Non-pigmented ciliary epithelial cell (primary cell): ENCODE results near the gene CLDN22.
"Not testable (repeated sequence)": the region's sequence is repeated elsewhere in the genome, so short reads cannot be mapped to it uniquely, and the experiment has no call there.

ENCODE experiments used
- DNase-seq: peaks from one replicate; pipeline ENCODE4 v3.0.0-alpha.2; 2010; ENCODE audit warnings: low read depth

The CLDN22 gene

GRCh38 chr4:183347146-183347545 is 27.1 kb upstream of the CLDN22 start:
- no peak for DNase-seq

DNA sequence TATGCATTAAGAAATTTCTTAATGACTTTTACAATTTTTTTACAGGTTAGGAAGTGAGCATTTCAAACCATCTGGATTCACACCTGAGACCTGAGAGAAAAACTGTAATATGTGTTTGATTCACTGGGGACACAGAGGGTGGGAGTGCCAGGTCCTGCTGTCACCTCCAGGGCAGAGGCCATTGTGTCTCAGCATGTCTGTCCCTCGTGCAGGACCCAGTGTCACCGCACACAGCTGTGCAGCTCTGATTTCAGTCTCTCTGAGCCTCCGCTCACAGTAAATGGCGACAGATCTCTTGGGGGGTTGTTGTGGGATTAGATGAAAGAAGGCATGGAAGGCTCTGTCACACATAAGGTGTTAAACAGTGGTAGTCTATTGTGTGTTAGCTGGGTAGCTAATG is 25.2 kb upstream of the CLDN22 start:
- no peak for DNase-seq

DNA sequence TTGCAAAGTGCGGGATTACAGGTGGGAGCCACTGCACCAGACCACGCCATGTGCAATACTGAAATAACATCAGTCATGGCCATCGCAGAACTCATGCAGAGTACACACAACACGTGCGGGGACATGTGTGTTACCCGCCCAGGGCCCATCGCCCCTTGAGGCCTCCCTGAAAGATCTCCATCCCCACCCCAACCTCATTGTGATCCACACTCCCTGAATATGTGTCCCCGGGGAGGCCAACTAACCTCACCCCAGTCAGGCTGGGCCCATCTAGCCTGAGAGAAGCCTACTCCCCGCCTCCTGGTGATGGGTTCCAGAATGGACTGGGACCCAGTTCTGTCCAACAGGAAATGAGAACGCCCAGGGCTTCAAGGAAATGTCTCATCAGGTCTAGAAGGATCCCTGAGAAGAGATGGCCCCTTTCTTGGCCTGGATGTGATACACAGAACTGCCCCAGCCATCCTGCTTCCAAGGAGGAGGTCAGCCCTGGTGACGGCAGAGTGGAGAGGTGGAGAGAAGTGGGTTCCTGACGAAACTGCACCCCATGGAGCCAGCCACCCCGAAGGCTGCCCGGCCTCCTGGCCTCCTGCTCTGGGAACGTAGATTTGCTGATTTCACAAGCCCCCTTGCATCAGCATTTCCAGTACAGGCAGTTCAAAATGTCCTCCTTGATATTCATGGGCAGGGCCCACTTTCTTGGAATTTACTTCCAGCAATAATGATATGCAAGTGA is 24.6 kb upstream of the CLDN22 start:
- DNase-seq, result no peak

GRCh38 chr4:183343730-183344129 is 23.7 kb upstream of the CLDN22 start:
- no peak for DNase-seq

GRCh38 chr4:183342541-183343533 is 22.8 kb upstream of the CLDN22 start:
- DNase-seq, result no peak

DNA sequence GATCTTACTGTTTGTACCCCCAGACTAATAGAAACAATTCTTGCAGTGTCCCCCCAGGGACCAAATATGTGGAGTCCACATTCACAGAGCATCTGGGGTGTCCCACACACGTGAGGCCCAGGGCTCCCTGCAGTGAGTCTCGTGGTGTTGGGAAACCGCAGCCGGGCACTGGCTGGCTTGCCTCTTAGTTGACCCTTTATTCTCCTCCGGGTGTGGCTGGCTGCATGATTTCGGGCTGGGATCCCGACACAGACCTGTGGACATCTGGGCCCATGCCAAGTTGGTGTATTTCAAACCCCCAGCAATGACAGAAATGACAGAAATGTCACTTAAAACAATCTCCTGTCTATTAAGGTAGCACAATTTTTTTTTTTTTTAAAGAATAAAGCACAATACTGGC is 17.8 kb upstream of the CLDN22 start:
- no peak for DNase-seq

- no peak for DNase-seq
These were observed 17.3 kb upstream of the CLDN22 start for GRCh38 chr4:183337349-183337748.

GRCh38 chr4:183335369-183335940 is 15.4 kb upstream of the CLDN22 start:
- DNase-seq, result peak; percentile 88

GRCh38 chr4:183333983-183334382 is 13.9 kb upstream of the CLDN22 start:
- no peak for DNase-seq

DNA sequence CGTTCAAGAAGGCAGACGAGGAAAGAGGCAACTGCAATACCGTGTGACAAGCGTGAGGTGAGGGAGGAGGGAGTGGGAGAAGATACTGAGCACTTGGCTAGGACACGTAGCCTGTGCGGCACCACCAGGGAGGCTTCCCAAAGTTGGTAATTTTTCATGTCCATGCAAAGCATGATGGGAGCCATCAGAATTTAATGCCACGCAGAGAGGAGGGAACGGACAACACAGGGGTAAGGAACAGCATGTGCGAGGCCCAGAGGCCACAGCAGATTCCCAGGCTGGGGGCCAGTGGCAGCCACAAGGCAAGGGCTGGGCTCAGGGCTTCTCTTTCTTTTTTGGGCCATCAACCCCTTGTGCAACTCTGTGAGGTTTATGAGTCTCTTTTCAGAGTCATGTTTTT is 13.1 kb upstream of the CLDN22 start:
- no peak for DNase-seq

GRCh38 chr4:183332447-183332846 is 12.4 kb upstream of the CLDN22 start:
- DNase-seq, result no peak

GRCh38 chr4:183330841-183331240 is 10.8 kb upstream of the CLDN22 start:
- DNase-seq, result no peak

DNA sequence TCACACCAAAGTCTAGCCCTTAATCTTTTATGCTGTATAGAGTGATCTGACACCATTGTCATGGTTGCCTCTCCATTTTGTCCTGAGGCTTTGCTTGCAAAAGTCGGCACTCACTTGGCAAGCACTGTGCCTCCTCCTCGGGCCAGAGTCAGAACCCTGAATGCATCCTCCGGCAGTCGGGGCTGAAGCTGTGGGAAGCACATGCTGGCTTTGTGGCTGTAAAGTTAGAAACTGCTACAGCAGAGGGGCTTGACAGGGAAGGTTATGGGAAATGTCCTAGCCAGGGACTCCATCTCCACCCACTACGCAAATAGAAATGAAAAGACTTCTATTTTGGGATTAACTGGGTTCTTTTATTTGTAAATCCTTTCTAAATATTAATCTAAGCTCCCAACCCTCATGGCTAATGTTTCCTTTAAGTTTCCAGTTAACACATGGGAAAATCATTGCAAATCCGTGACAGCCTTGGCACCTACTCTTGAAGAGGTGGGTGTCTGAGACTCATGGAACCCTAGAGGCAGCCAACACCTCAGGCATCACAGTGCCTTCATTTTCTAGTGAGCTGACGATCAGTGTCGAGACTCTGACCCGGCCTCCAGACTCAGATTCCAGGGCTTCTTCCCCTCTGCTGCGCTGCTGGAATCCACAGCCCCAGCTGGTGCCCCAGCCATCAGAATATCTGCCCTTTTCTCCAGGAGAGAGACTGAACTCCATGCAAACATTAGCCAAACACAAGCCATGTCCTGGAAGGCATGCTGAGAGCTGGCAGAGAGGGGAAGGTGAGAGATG is 10.1 kb upstream of the CLDN22 start:
- no peak for DNase-seq

- no peak for DNase-seq
These were observed 9.2 kb upstream of the CLDN22 start for GRCh38 chr4:183329244-183329643.

DNA sequence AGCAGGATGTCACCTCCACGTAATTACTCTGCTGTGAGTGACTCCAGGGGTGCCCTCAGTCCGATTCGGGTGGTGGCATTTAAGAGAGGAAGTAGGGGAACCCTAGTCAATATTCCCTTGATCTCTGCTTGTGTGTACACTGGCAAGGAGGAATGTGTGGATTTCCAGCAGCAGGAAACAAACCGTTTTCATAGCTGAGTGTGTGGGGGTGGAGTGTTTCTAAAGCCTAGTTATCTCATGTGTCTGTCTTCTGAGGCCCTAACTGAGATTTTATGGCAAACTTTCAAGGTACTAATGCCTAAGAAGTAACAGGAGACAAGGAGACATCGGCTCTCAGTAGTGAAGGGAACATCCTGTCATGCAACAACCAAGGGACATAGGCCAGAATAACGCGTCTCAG is 8.8 kb upstream of the CLDN22 start:
- no peak for DNase-seq

GRCh38 chr4:183327827-183328226 is 7.8 kb upstream of the CLDN22 start:
- DNase-seq, result no peak

GRCh38 chr4:183326853-183327252 is 6.8 kb upstream of the CLDN22 start:
- no peak for DNase-seq

DNA sequence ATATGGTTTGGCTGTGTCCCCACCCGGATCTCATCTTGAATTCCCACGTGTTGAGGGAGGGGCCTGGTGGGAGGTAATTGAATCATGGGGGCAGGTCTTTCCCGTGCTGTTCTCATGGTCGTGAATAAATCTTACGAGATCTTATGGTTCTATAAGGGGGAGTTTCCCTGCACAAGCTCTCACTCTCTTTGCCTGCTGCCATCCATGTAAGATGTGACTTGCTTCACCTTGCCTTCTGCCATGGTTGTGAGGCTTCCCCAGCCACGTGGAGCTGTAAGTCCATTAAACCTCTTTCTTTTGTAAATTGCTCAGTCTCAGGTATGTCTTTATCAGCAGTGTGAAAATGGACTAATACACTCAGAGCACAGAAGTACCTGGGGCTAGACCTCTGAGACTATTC is 6.3 kb upstream of the CLDN22 start:
- DNase-seq, result not testable (repeated sequence)

DNA sequence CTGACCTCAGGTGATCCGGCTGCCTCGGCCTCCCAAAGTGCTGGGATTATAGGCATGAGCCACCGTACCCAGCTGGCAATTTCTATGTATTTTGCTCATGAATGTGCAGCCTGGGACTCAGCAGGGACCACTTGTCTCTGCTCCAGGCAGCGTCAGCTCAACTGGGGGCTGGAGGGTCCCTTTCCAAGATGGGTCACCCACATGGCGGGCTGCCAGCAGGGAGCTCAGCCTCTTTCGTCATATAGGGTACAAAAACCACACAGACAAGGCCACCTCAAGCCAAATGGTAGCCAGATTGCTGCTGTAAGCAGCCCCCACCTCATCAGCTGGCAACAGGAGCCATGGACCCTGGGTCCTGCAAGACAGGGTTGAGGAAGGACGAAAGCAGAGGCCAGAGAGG is 4.5 kb upstream of the CLDN22 start:
- DNase-seq, result no peak

DNA sequence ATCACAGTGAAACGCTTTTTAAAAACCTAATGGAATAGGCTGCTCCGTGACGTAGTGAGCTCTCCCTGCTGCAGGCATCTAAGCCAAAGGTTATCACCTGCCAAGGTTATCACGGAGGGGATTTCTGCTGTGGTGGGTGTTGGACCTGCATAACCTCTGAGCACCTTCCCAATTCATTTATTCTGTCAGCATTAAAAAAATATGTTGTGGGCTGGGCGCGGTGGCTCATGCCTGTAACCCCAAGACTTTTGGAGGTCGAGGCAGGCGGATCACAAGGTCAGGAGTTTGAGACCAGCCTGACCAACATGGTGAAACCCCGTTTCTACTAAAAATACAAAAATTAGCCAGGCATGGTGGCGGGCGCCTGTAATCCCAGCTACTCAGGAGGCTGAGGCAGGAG is 4.0 kb upstream of the CLDN22 start:
- not testable (repeated sequence) for DNase-seq

DNA sequence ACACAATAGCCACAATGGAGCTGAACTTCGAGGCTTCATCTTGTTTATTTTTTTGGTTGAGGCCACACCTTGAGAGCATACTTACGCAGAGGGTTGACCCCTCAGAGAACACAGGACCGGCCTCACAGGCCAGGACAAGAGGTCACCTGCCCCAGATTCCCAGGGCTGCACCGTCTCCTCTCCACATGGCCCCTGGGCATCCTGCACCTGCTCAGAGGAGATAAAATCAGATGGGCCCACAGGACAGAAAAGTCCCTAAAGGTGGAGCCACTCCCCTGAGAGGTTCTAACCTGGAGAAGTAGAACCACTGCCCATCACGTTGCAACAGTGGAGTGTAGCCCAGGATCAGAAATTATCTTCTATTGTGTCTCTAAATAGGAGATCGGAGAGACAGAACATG is 3.2 kb upstream of the CLDN22 start:
- no peak for DNase-seq

DNA sequence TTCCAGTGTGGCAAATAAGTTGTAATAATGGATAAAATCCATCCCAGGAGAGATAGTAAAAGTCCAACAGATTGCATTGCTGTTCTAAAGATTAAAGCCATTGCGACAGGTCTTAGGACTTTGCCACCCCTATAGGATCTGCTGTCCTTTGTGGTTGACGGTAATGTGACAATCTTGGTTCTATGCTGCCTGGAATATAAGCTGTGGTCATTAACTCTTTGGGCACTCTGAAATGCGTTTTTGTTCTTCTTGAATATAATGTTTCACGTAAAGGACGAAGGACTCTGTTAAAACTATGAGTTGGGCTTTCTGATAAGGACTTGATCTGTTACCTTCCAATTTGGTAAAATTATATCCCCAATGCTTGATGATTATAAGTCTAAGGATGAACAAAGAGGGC is 2.2 kb upstream of the CLDN22 start, which contains the start of gene CLDN24:
CLDN24 (minus strand) TSS at position 101 of the 400 bp plus-strand sequence; CDS start at position 101, 0 bp downstream.
- DNase-seq, result no peak
